Measurements from ENCODE around the gene ISLR2.
"Not testable (repeated sequence)": the region's sequence is repeated elsewhere in the genome, so short reads cannot be mapped to it uniquely, and the experiment has no call there.

ISLR2 gene, protein sequence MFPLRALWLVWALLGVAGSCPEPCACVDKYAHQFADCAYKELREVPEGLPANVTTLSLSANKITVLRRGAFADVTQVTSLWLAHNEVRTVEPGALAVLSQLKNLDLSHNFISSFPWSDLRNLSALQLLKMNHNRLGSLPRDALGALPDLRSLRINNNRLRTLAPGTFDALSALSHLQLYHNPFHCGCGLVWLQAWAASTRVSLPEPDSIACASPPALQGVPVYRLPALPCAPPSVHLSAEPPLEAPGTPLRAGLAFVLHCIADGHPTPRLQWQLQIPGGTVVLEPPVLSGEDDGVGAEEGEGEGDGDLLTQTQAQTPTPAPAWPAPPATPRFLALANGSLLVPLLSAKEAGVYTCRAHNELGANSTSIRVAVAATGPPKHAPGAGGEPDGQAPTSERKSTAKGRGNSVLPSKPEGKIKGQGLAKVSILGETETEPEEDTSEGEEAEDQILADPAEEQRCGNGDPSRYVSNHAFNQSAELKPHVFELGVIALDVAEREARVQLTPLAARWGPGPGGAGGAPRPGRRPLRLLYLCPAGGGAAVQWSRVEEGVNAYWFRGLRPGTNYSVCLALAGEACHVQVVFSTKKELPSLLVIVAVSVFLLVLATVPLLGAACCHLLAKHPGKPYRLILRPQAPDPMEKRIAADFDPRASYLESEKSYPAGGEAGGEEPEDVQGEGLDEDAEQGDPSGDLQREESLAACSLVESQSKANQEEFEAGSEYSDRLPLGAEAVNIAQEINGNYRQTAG

DNA sequence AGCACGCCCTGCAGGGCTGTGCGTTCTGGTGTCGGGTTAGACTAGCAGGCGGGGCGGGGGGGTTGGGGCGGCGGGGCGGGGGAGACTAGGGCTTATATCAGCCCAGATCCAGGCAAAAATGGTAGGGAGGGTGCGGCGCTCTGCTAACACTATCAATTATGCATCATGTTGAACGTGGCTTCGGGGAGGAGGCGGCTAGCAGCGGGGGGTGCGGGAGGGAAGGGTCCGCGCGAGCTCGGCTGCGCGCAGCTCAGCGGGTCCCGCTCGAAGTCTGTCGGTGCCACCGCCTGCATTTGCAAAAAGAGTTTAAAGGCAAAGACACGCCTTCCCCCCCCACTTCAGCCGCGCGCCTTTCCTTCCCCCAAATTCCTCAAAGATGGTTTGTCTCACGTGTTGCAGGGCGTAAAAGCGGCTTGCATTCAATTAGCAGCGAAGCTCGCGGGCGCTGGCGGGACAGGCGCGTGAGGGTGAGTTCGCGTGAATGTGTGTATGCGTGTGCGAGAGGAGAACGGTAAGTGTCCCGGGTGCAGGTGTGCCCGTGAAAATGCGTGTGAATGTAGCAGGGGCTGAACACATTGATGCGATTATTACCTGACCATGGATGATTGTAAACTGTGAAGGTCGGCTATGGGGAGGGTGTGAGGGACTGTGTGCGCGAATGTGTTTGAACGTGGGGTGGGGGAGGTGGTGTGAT is at the start of gene ISLR2:
Gene ISLR2, plus strand, starts transcription at position 432 of the 694 bp plus-strand sequence. CDS start 2,169 bp downstream, outside the sequence.
- TF ChIP-seq CTCF (IDR thresholded peaks at IDR 0.05; ENCODE audit: control insufficient read depth, insufficient read depth, low read depth, low read length, missing control alignments) = no peak
- H3K4me3 ChIP-seq (ENCODE audit: control insufficient read depth, low read depth, low read length) = peak within 1 kb of the TSS; percentile 21
- no peak for DNase-seq (ENCODE audit: low read depth)

DNA sequence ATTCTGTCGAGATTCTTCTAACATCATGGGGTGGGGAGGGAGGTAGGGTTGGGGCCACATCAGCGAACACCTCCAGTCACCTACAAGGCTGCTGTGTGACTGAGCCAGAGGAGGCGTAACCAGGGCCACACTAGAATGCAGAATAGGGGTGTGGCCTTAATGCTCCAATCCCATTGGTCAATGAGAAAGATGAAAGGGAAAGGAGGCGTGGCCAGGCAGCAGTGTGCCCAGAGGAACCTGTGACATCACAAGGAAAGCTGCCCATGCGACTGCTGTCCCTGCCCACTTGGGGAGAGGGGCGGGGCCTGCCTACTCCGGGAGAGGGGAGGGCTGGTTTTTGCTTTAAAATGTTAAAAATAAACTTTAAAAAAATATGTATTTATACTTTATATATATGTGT is 47.9 kb upstream of the ISLR2 start, which contains the start of gene GOLGA6A:
Gene GOLGA6A, minus strand, starts transcription at position 101 of the 400 bp plus-strand sequence. Its CDS starts 41 bp downstream, at position 60.
- not testable (repeated sequence) for H3K4me3 ChIP-seq (ENCODE audit: control insufficient read depth, low read depth, low read length); DNase-seq (ENCODE audit: low read depth)

- H3K4me3 ChIP-seq (ENCODE audit: control insufficient read depth, low read depth, low read length); DNase-seq (ENCODE audit: low read depth): not testable (repeated sequence)
These were observed 35.8 kb upstream of the ISLR2 start for GRCh38 chr15:74094567-74094966.

GRCh38 chr15:74095610-74096009 is 34.8 kb upstream of the ISLR2 start:
- not testable (repeated sequence) for DNase-seq (ENCODE audit: low read depth); H3K4me3 ChIP-seq (ENCODE audit: control insufficient read depth, low read depth, low read length)

DNA sequence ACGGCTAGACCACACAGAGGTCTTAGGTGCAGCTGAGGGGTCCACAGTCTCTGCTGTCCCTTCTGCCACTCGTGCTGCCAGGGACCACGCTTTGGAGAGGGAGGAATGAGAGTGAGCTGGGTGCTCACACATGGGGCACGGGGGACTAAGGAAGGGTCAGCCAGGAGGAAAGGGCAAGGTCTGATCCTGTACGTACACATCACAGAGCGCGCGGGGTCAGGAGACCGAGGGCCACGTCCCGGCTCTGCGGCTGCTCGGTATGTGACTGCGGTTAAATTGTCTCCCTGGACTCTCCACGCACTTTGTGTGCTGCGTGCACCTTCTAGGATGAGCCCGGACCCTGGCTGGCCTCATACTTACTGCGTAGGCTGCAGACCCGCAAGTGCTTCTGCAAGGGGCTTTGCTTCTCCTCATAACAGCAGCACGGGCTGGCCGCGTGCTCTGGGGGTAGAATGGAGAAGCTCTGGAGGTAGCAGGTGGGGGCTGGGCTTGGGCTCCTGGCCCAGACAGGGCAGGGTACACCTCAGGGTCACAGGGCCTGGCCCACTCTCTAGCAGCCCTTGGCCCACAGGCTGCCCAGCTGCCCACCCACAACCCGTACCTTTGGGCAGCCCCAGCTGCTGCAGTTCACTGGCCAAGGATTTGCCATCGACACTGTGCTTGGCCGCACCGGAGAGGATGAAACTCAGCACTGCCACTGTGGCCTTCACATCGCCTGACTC is 33.5 kb upstream of the ISLR2 start:
- not testable (repeated sequence) for H3K4me3 ChIP-seq (ENCODE audit: control insufficient read depth, low read depth, low read length); DNase-seq (ENCODE audit: low read depth)

- DNase-seq (ENCODE audit: low read depth) = peak; percentile 54
These were observed 30.2 kb upstream of the ISLR2 start for GRCh38 chr15:74099963-74100733.

GRCh38 chr15:74108111-74108510 is 22.3 kb upstream of the ISLR2 start:
- no peak for DNase-seq (ENCODE audit: low read depth)
- no peak for TF ChIP-seq CTCF (IDR thresholded peaks at IDR 0.05; ENCODE audit: control insufficient read depth, insufficient read depth, low read depth, low read length, missing control alignments)

More at GRCh38 chr15:74099963-74100733, 30.2 kb upstream of the ISLR2 start:
- peak overlapping the region; percentile 33 for H3K4me3 ChIP-seq (ENCODE audit: control insufficient read depth, low read depth, low read length)

GRCh38 chr15:74108611-74109010 is 21.8 kb upstream of the ISLR2 start:
- DNase-seq (ENCODE audit: low read depth); H3K4me3 ChIP-seq (ENCODE audit: control insufficient read depth, low read depth, low read length): not testable (repeated sequence)
- peak; percentile 10 for TF ChIP-seq CTCF (IDR thresholded peaks at IDR 0.05; ENCODE audit: control insufficient read depth, insufficient read depth, low read depth, low read length, missing control alignments)

More at GRCh38 chr15:74108111-74108510, 22.3 kb upstream of the ISLR2 start:
- no peak overlapping the region for H3K4me3 ChIP-seq (ENCODE audit: control insufficient read depth, low read depth, low read length)

Data from AG09309 (cell line).